ENCODE data around the gene NMRAL1. TPM values are rescaled to one million over a fixed set of nuclear protein-coding genes. Genes with fewer than 3 reads are reported as not detected.
A peak's percentile ranks its signal among the peaks of the same experiment; 100 is the strongest.

NMRAL1 gene
- total RNA-seq, 1 donor from 2014 or later: 38.3 TPM

GRCh38 chr16:4468972-4469371, 5.5 kb downstream of the NMRAL1 start:
- DNase-seq (ENCODE audit: low spot score): no peak
- no peak for ATAC-seq

GRCh38 chr16:4467916-4468315, 6.5 kb downstream of the NMRAL1 start:
- no peak for ATAC-seq
- DNase-seq (ENCODE audit: low spot score): no peak

GRCh38 chr16:4465977-4466779, 8.2 kb downstream of the NMRAL1 start:
- ATAC-seq: peak; percentile 36
- no peak for DNase-seq (ENCODE audit: low spot score)

GRCh38 chr16:4463522-4464163, 10.8 kb downstream of the NMRAL1 start:
- no peak for ATAC-seq
- no peak for DNase-seq (ENCODE audit: low spot score)

- no peak for DNase-seq (ENCODE audit: low spot score)
- ATAC-seq: no peak
Observed at GRCh38 chr16:4461250-4462085, 13.0 kb downstream of the NMRAL1 start.

GRCh38 chr16:4460936-4461249, 13.5 kb downstream of the NMRAL1 start:
- DNase-seq (ENCODE audit: low spot score) (no peak), ATAC-seq (no peak)

GRCh38 chr16:4455951-4456350, 18.5 kb downstream of the NMRAL1 start:
- no peak for ATAC-seq
- no peak for DNase-seq (ENCODE audit: low spot score)

GRCh38 chr16:4455081-4455480, 19.3 kb downstream of the NMRAL1 start:
- DNase-seq (ENCODE audit: low spot score) (no peak), ATAC-seq (no peak)

- no peak for DNase-seq (ENCODE audit: low spot score)
- ATAC-seq: no peak
Observed at GRCh38 chr16:4454623-4455022, 19.8 kb downstream of the NMRAL1 start.

- no peak for ATAC-seq
- DNase-seq (ENCODE audit: low spot score): no peak
Observed at GRCh38 chr16:4452674-4453073, 21.8 kb downstream of the NMRAL1 start.

GRCh38 chr16:4450931-4451519, 23.4 kb downstream of the NMRAL1 start:
- ATAC-seq: no peak
- no peak for DNase-seq (ENCODE audit: low spot score)

GRCh38 chr16:4450430-4450829, 24.0 kb downstream of the NMRAL1 start:
- no peak for DNase-seq (ENCODE audit: low spot score)
- ATAC-seq: no peak

- no peak for DNase-seq (ENCODE audit: low spot score)
- ATAC-seq: no peak
Observed at GRCh38 chr16:4443986-4444385, 30.4 kb downstream of the NMRAL1 start.

- no peak for DNase-seq (ENCODE audit: low spot score)
Observed at GRCh38 chr16:4443271-4443670, 31.2 kb downstream of the NMRAL1 start.

GRCh38 chr16:4442371-4442770, 32.1 kb downstream of the NMRAL1 start:
- ATAC-seq (no peak), DNase-seq (ENCODE audit: low spot score) (no peak)

More at GRCh38 chr16:4443271-4443670, 31.2 kb downstream of the NMRAL1 start:
- ATAC-seq: no peak

- DNase-seq (ENCODE audit: low spot score): no peak
- ATAC-seq: no peak
Observed at GRCh38 chr16:4437366-4437765, 37.1 kb downstream of the NMRAL1 start.

GRCh38 chr16:4435337-4436067, 38.9 kb downstream of the NMRAL1 start:
- ATAC-seq: no peak
- no peak for DNase-seq (ENCODE audit: low spot score)

- no peak for DNase-seq (ENCODE audit: low spot score)
- no peak for ATAC-seq
Observed at GRCh38 chr16:4433914-4434787, 40.3 kb downstream of the NMRAL1 start.

GRCh38 chr16:4433228-4433627, 41.2 kb downstream of the NMRAL1 start:
- no peak for ATAC-seq

GRCh38 chr16:4431023-4431422, 43.4 kb downstream of the NMRAL1 start:
- DNase-seq (ENCODE audit: low spot score) (no peak), ATAC-seq (no peak)

More at GRCh38 chr16:4433228-4433627, 41.2 kb downstream of the NMRAL1 start:
- DNase-seq (ENCODE audit: low spot score): no peak

All from left lobe of liver (tissue), 2 donors.